ENCODE data around the gene NDFIP1. TPM values are rescaled to one million over a fixed set of nuclear protein-coding genes. Genes with fewer than 3 reads are reported as not detected.

The NDFIP1 gene
- 10 to 100 TPM; 37.1 to 56.9 TPM for total RNA-seq

GRCh38 chr5:142108432-142109330, at the start of gene NDFIP1:
Gene NDFIP1 (plus strand): TSS chr5:142108779. CDS start chr5:142108975, 196 bp downstream.
- peaks cover 7% of the 10 kb centered on the region for H3K4me1 ChIP-seq
- H3K4me3 ChIP-seq, result peak within 1 kb of the TSS; percentile 84
- TF ChIP-seq CTCF (IDR thresholded peaks at IDR 0.05), result no peak
- intact Hi-C loops (cut with DNase I), result no loop called here
- H3K36me3 ChIP-seq, result no peaks in the 10 kb centered on the region
- DNase-seq, result peak; percentile 89
- no peaks in the 10 kb centered on the region for H3K9me3 ChIP-seq
- no peaks in the 10 kb centered on the region for H3K27me3 ChIP-seq
- peak within 1 kb of the TSS; percentile 99 for H3K27ac ChIP-seq
- H3K9ac ChIP-seq (ENCODE audit: low read depth in 2 of 2, low read length in 2 of 2), result peak within 1 kb of the TSS; percentile 93 to 97

GRCh38 chr5:142059304-142059940, 49.2 kb upstream of the NDFIP1 start:
- intact Hi-C loops (cut with DNase I), result no loop called here
- TF ChIP-seq CTCF (IDR thresholded peaks at IDR 0.05), result no peak
- no peak overlapping the region for H3K27ac ChIP-seq
- no peaks in the 10 kb centered on the region for H3K27me3 ChIP-seq
- H3K4me1 ChIP-seq, result no peaks in the 10 kb centered on the region
- H3K4me3 ChIP-seq, result no peak overlapping the region
- no peaks in the 10 kb centered on the region for H3K36me3 ChIP-seq
- DNase-seq, result no peak
- H3K9me3 ChIP-seq, result no peaks in the 10 kb centered on the region
- no peak overlapping the region for H3K9ac ChIP-seq (ENCODE audit: low read depth in 2 of 2, low read length in 2 of 2)

GRCh38 chr5:142063376-142063775, 45.2 kb upstream of the NDFIP1 start:
- no peak overlapping the region for H3K9ac ChIP-seq (ENCODE audit: low read depth in 2 of 2, low read length in 2 of 2)
- DNase-seq, result no peak
- H3K36me3 ChIP-seq, result no peaks in the 10 kb centered on the region
- H3K27me3 ChIP-seq, result no peaks in the 10 kb centered on the region
- no peaks in the 10 kb centered on the region for H3K9me3 ChIP-seq
- H3K4me1 ChIP-seq, result no peaks in the 10 kb centered on the region
- intact Hi-C loops (cut with DNase I), result no loop called here
- no peak for TF ChIP-seq CTCF (IDR thresholded peaks at IDR 0.05)
- no peak overlapping the region for H3K27ac ChIP-seq
- no peak overlapping the region for H3K4me3 ChIP-seq

GRCh38 chr5:142063878-142064331, 44.7 kb upstream of the NDFIP1 start:
- no peaks in the 10 kb centered on the region for H3K4me1 ChIP-seq
- no peak overlapping the region for H3K9ac ChIP-seq (ENCODE audit: low read depth in 2 of 2, low read length in 2 of 2)
- no peaks in the 10 kb centered on the region for H3K36me3 ChIP-seq
- H3K4me3 ChIP-seq, result no peak overlapping the region
- intact Hi-C loops (cut with DNase I), result no loop called here
- peak; percentile 22 for DNase-seq
- no peak overlapping the region for H3K27ac ChIP-seq
- H3K9me3 ChIP-seq, result no peaks in the 10 kb centered on the region
- TF ChIP-seq CTCF (IDR thresholded peaks at IDR 0.05), result no peak
- H3K27me3 ChIP-seq, result no peaks in the 10 kb centered on the region

GRCh38 chr5:142065273-142065672, 43.3 kb upstream of the NDFIP1 start:
- Histone ChIP-seq H3K27me3 (no peaks in the 10 kb centered on the region), H3K36me3 (no peaks in the 10 kb centered on the region), H3K4me1 (no peaks in the 10 kb centered on the region), H3K9ac (ENCODE audit: low read depth in 2 of 2, low read length in 2 of 2) (no peak overlapping the region), H3K4me3 (no peak overlapping the region), H3K27ac (no peak overlapping the region), H3K9me3 (no peaks in the 10 kb centered on the region)
- no peak for DNase-seq
- no peak for TF ChIP-seq CTCF (IDR thresholded peaks at IDR 0.05)
- intact Hi-C loops (cut with DNase I), result no loop called here
